A549 (cell line): ENCODE measurements around the gene CEP112. TPM values are rescaled to one million over a fixed set of nuclear protein-coding genes. Genes with fewer than 3 reads are reported as not detected.

ENCODE experiments used
- ATAC-seq, 2 experiments: fragments of 200-7000 bp in 1 of 2; fragments of >200 bp in 1 of 2; cut with Nextera tagmentation in 1 of 2; cut with Tn5 transposase in 1 of 2; 3 replicates each; pipeline versions ENCODE4 v1.8.0 to v1.9.1; 2018 to 2020; ENCODE audit warnings: mild to moderate bottlenecking in 1 of 2, moderate library complexity in 1 of 2
- CTCF ChIA-PET: fragments of 300-600 bp; sonication (Branson Sonifier 250); formaldehyde crosslinking; extraction: SDS; loops from one replicate; lab custom pipeline; 2021; ENCODE audit warnings: antibody characterized with exemption, inconsistent platforms; lab: Yijun Ruan, JAX
- POLR2A ChIA-PET: fragments of 350-600 bp; formaldehyde crosslinking; extraction: SDS; loops from one replicate; lab custom pipeline; 2021; ENCODE audit warnings: antibody characterized with exemption, inconsistent platforms; lab: Yijun Ruan, JAX
- DNase-seq, 2 experiments: peaks; one replicate each; pipeline versions ENCODE4 v3.0.0 to v3.0.0-alpha.2; 2011 to 2016; ENCODE audit warnings: low read depth in 1 of 2, low spot score in 1 of 2
- FAIRE-seq: peaks from 2 replicates; lab custom pipeline; 2011; peaks lifted over from hg19 to GRCh38; lab: Jason Lieb, UNC
- H3K27ac ChIP-seq, 2 experiments: fragments of >200 bp; sonication (Bioruptor Twin); formaldehyde crosslinking; 3 replicates each; pipeline ENCODE4 v1.5.1; 2016 to 2017
- H3K4me1 ChIP-seq: fragments of >200 bp; sonication (Bioruptor Twin); formaldehyde crosslinking; 3 replicates; pipeline ENCODE4 v1.6.1; 2016
- H3K4me2 ChIP-seq: fragments of >200 bp; sonication (Bioruptor Twin); formaldehyde crosslinking; 3 replicates; pipeline ENCODE4 v1.6.1; 2016
- H3K4me3 ChIP-seq: fragments of >200 bp; sonication (Bioruptor Twin); formaldehyde crosslinking; 3 replicates; pipeline ENCODE4 v1.5.1; 2016
- H3K9me3 ChIP-seq: fragments of >200 bp; sonication (Bioruptor Twin); formaldehyde crosslinking; 3 replicates; pipeline ENCODE4 v1.6.1; 2016
- ATOH8 ChIP-seq: fragments of 250-450 bp; sonication (Bioruptor Pico); IDR thresholded peaks from 2 replicates; pipeline ENCODE4 v1.5.0; 2020; ENCODE audit warnings: low read depth, mild to moderate bottlenecking, moderate library complexity
- BHLHE40 ChIP-seq: IDR thresholded peaks from 2 replicates; pipeline ENCODE4 v1.6.1; 2012; ENCODE audit warnings: low read depth, low read length, inconsistent platforms
- CHD4 ChIP-seq: fragments of 200-600 bp; sonication (generic); IDR thresholded peaks from 2 replicates; pipeline ENCODE4 v1.6.1; 2016; ENCODE audit warnings: antibody characterized with exemption, mild to moderate bottlenecking, borderline replicate concordance
- CTCF ChIP-seq: fragments of >200 bp; sonication (Bioruptor Twin); formaldehyde crosslinking; IDR thresholded peaks from 3 replicates; pipeline ENCODE4 v1.5.1; 2016
- E2F6 ChIP-seq: IDR thresholded peaks from 2 replicates; pipeline ENCODE4 v1.6.1; 2012; ENCODE audit warnings: low read depth, borderline replicate concordance
- EHMT2 ChIP-seq: fragments of 200-600 bp; sonication (generic); IDR thresholded peaks from 2 replicates; pipeline ENCODE4 v1.6.1; 2016; ENCODE audit warnings: antibody characterized with exemption, low read depth, mild to moderate bottlenecking, moderate library complexity
- FOSL2 ChIP-seq, 2 experiments: fragments of 450-650 bp in 1 of 2; fragments of >200 bp in 1 of 2; sonication (Bioruptor Twin) in 1 of 2; formaldehyde crosslinking; IDR thresholded peaks; 2 replicates each; pipeline versions ENCODE4 v1.5.0 to v1.6.1; 2016 to 2020; ENCODE audit warnings: mild to moderate bottlenecking in 1 of 2, moderate library complexity in 1 of 2
- FOXS1 ChIP-seq: fragments of 250-450 bp; sonication (Bioruptor Pico); IDR thresholded peaks from 2 replicates; pipeline ENCODE4 v1.5.0; 2020; ENCODE audit warnings: mild to moderate bottlenecking, moderate library complexity
- HDAC2 ChIP-seq: fragments of 200-600 bp; sonication (generic); IDR thresholded peaks from 2 replicates; pipeline ENCODE4 v1.6.1; 2016
- HES2 ChIP-seq: fragments of >200 bp; sonication (Bioruptor Twin); formaldehyde crosslinking; IDR thresholded peaks from 2 replicates; pipeline ENCODE4 v1.6.1; 2016
- MAFK ChIP-seq: fragments of 450-650 bp; IDR thresholded peaks from 2 replicates; pipeline ENCODE4 v1.6.1; 2014; ENCODE audit not compliant: partially characterized antibody
- MAZ ChIP-seq: fragments of 150-350 bp; IDR thresholded peaks from 2 replicates; pipeline ENCODE4 v1.6.1; 2014; ENCODE audit warnings: antibody characterized with exemption, low read depth, low read length, borderline replicate concordance
- NR3C1 ChIP-seq: fragments of >200 bp; sonication (Bioruptor Twin); formaldehyde crosslinking; IDR thresholded peaks from 3 replicates; pipeline ENCODE4 v1.6.1; 2017
- POLR2A ChIP-seq: IDR thresholded peaks from 2 replicates; pipeline ENCODE4 v1.6.1; 2012; ENCODE audit warnings: mild to moderate bottlenecking, low read length
- POLR2AphosphoS2 ChIP-seq: conservative IDR thresholded peaks from 2 replicates; pipeline ENCODE4 v1.6.1; 2012; ENCODE audit warnings: low read length, improper control_type of control experiment, inconsistent platforms
- RARB ChIP-seq: fragments of 250-450 bp; sonication (Bioruptor Pico); IDR thresholded peaks from 2 replicates; pipeline ENCODE4 v1.8.0; 2021; ENCODE audit warnings: mild to moderate bottlenecking, moderate library complexity
- RCOR1 ChIP-seq: fragments of 150-350 bp; IDR thresholded peaks from 2 replicates; pipeline ENCODE4 v1.6.1; 2014; ENCODE audit warnings: antibody characterized with exemption, low read length, low read depth
- REST ChIP-seq: fragments of 200-600 bp; sonication (generic); IDR thresholded peaks from 2 replicates; pipeline ENCODE4 v1.6.1; 2016; ENCODE audit warnings: antibody characterized with exemption, mild to moderate bottlenecking, moderate library complexity
- SMC3 ChIP-seq: fragments of >200 bp; sonication (Bioruptor Twin); formaldehyde crosslinking; IDR thresholded peaks from 3 replicates; pipeline ENCODE4 v1.6.1; 2018; ENCODE audit warnings: inconsistent platforms
- SREBF2 ChIP-seq: fragments of 450-650 bp; IDR thresholded peaks from 2 replicates; pipeline ENCODE4 v1.6.1; 2014; ENCODE audit warnings: mild to moderate bottlenecking, moderate library complexity
- TFCP2L1 ChIP-seq: fragments of 250-450 bp; sonication (Bioruptor Pico); IDR thresholded peaks from 2 replicates; pipeline ENCODE4 v1.5.0; 2021; ENCODE audit warnings: mild to moderate bottlenecking
- ZSCAN20 ChIP-seq: fragments of 250-450 bp; sonication (Bioruptor Pico); IDR thresholded peaks from 2 replicates; pipeline ENCODE4 v1.8.0; 2022; ENCODE audit warnings: mild to moderate bottlenecking, moderate library complexity
- WGBS: methylation state at CpG from one replicate; pipeline ENCODE4 v1.1.6; 2017; ENCODE audit errors: missing lambda C conversion rate; 5-methylcytosine and 5-hydroxymethylcytosine counted together
- polyA plus RNA-seq, 4 experiments: library from polyadenylated mRNA; depleted of rRNA in 3 of 4; stranded (reverse); fragments of >200 nt; fragmentation: RNase III in 1 of 4; extraction: RNeasy Plus Mini Kit Qiagen cat#74134 plus additional on column Dnase treatment in 1 of 4; gene quantifications; 2 replicates in 3 of 4; 3 replicates in 1 of 4; pipeline ENCODE4 v1.2.3, GENCODE V29; 2011 to 2017

The CEP112 gene
- polyA plus RNA-seq, 2 of the 4 experiments (the other 2 are of a cell fraction): 9.6 to 15.2 TPM

- H3K4me3 ChIP-seq: no peak overlapping the region
- no peak for DNase-seq
- no peak for ATAC-seq
- POLR2A ChIA-PET: no interaction called here
- TF ChIP-seq HDAC2 (no peak), HES2 (no peak), ZSCAN20 (CRISPR knock-in tag) (no peak), RCOR1 (no peak), REST (no peak), MAZ (no peak), POLR2AphosphoS2 (no peak), SREBF2 (no peak), NR3C1 (no peak), TFCP2L1 (CRISPR knock-in tag) (no peak), ATOH8 (CRISPR knock-in tag) (no peak), FOXS1 (CRISPR knock-in tag) (no peak), CTCF (no peak), BHLHE40 (no peak), E2F6 (no peak), SMC3 (no peak), EHMT2 (no peak)
- no peak overlapping the region for H3K4me2 ChIP-seq
- CTCF ChIA-PET: interaction anchor here (0.6 to 0.7 kb wide), 2 partner anchors 110 to 384 kb away, joined by 3 read pairs; no protein-coding TSS in a partner anchor
- H3K4me1 ChIP-seq: no peaks in the 10 kb centered on the region
- WGBS: 70% methylated on average over 3 of the region's 3 CpGs
- peak; percentile 49 for FAIRE-seq
- H3K27ac ChIP-seq: no peak overlapping the region
- H3K9me3 ChIP-seq: no peaks in the 10 kb centered on the region
Observed at GRCh38 chr17:65679165-65679845, 512.6 kb downstream of the CEP112 start.

- Histone ChIP-seq H3K27ac (no peak overlapping the region), H3K9me3 (no peaks in the 10 kb centered on the region), H3K4me1 (no peaks in the 10 kb centered on the region), H3K4me2 (no peak overlapping the region), H3K4me3 (no peak overlapping the region)
- ATAC-seq (no peak), FAIRE-seq (no peak), DNase-seq (no peak)
- WGBS: 87% methylated on average over 9 of the region's 9 CpGs
- POLR2A ChIA-PET: no interaction called here
- CTCF ChIA-PET: no interaction called here
- TF ChIP-seq MAFK (peak; percentile 37), POLR2A (no peak), FOSL2 (IDR thresholded peaks at IDR 0.05) (no peak), FOSL2 (CRISPR knock-in tag; IDR thresholded peaks at IDR 0.05) (no peak), ZSCAN20 (CRISPR knock-in tag) (no peak), CHD4 (no peak), RARB (no peak)
Observed at GRCh38 chr17:65678546-65678945, 513.4 kb downstream of the CEP112 start.
